ENCODE data around the gene TRIM36.

TRIM36 gene

DNA sequence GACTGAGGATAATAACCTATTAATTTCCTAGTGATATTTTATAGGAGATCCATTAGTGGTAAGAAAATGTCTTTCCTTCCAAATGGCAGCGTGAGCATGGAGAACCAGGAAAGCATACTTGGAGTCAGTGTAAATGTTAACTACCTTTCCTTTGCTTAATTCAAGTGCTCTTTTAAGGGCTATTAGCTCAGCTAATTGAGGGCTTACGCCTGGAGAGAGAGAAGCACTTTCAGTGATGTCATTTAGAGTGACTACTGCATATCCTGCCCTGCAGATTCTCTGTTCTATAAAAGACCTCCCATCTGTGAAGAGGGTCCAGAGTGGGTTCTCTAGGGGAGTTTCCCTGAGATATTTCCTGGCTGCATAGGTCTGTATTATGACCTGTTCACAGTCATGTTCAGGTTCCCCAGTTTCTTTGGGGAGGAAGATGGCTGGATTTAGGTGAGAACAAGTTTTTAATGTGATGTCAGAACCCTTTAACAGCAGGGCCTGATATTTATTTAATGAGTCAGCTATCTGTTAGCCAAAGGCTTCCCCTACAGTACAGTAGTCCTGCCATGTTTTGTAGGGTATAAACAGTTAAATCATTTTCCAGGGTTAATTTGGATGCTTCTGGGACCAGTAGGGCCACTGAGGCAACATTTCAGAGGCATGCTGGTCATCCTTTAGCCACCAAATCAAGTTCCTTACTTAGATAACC lies 89.6 kb downstream of the TRIM36 start:
- Mint-ChIP-seq H3K4me3 (no peak overlapping the region), H3K27me3 (peaks cover 5% of the 10 kb centered on the region), H3K9me3 (no peaks in the 10 kb centered on the region), H3K36me3 (no peaks in the 10 kb centered on the region), H3K4me1 (no peaks in the 10 kb centered on the region), H3K27ac (no peak overlapping the region)
- DNase-seq = no peak
- CTCF ChIA-PET = interaction anchor here (0.6 to 1.4 kb wide), 2 partner anchors 11 to 147 kb away, joined by 3 to 6 read pairs; no protein-coding TSS in a partner anchor
